H1 (cell line): ENCODE results near the gene ASPRV1. TPM values are rescaled to one million over a fixed set of nuclear protein-coding genes. Genes with fewer than 3 reads are reported as not detected.
A peak's percentile ranks its signal among the peaks of the same experiment; 100 is the strongest.

Source experiments
- CTCF ChIA-PET: fragments of 300-600 bp; sonication (Branson Sonifier 250); formaldehyde crosslinking; loops from one replicate; lab custom pipeline; 2021; ENCODE audit not compliant: partially characterized antibody; lab: Charles Lee
- POLR2A ChIA-PET: fragments of 300-600 bp; sonication (Branson Sonifier 250); formaldehyde crosslinking; loops from one replicate; lab custom pipeline; 2021; ENCODE audit warnings: inconsistent platforms; ENCODE audit not compliant: partially characterized antibody; lab: Charles Lee
- DNase-seq, 2 experiments: peaks; one replicate each; pipeline versions ENCODE4 v3.0.0 to v3.0.0-alpha.2; 2010 to 2022; ENCODE audit warnings: low spot score in 2 of 2, low read depth in 1 of 2, mixed read lengths in 1 of 2
- FAIRE-seq: peaks from 2 replicates; lab custom pipeline; 2011; peaks lifted over from hg19 to GRCh38; lab: Jason Lieb, UNC
- H2AFZ ChIP-seq: 2 replicates; pipeline ENCODE4 v1.8.1; 2012; ENCODE audit warnings: low read length, inconsistent platforms
- H2AK5ac ChIP-seq: 2 replicates; pipeline ENCODE4 v1.6.1; 2013; ENCODE audit warnings: low read depth, low read length
- H2BK120ac ChIP-seq: replicated peaks from 2 replicates; pipeline ENCODE3; 2013; ENCODE audit warnings: low read depth, low read length, inconsistent platforms
- H2BK12ac ChIP-seq: 2 replicates; pipeline ENCODE4 v1.6.1; 2013; ENCODE audit warnings: low read depth, low read length
- H2BK15ac ChIP-seq: 2 replicates; pipeline ENCODE4 v1.6.1; 2013; ENCODE audit warnings: low read length
- H2BK20ac ChIP-seq: 2 replicates; pipeline ENCODE4 v1.6.1; 2013; ENCODE audit warnings: low read length
- H2BK5ac ChIP-seq: 2 replicates; pipeline ENCODE4 v1.6.1; 2013; ENCODE audit warnings: low read depth, low read length
- H3K14ac ChIP-seq: 2 replicates; pipeline ENCODE4 v1.6.1; 2013; ENCODE audit warnings: inconsistent platforms; ENCODE audit not compliant: insufficient read length
- H3K18ac ChIP-seq: 2 replicates; pipeline ENCODE4 v1.6.1; 2013; ENCODE audit warnings: low read length; ENCODE audit errors: extremely low read depth
- H3K23ac ChIP-seq: 2 replicates; pipeline ENCODE4 v1.6.1; 2013; ENCODE audit warnings: inconsistent platforms; ENCODE audit not compliant: insufficient read length
- H3K23me2 ChIP-seq: 2 replicates; pipeline ENCODE4 v1.6.1; 2013; ENCODE audit warnings: low read depth, low read length
- H3K27ac ChIP-seq: 2 replicates; pipeline ENCODE4 v1.6.1; 2011; ENCODE audit warnings: low read depth, low read length, inconsistent platforms
- H3K27me3 ChIP-seq, 4 experiments: replicated peaks in 1 of 4; 1 replicate in 1 of 4; 2 replicates in 3 of 4; pipeline versions ENCODE4 v1.6.1 to v1.8.1; 2011 to 2013; ENCODE audit warnings: low read length in 3 of 4, mild to moderate bottlenecking in 3 of 4, inconsistent platforms in 2 of 4, mixed read lengths in 2 of 4, moderate library complexity in 1 of 4; ENCODE audit not compliant: control insufficient read depth in 3 of 4, insufficient read depth in 3 of 4; ENCODE audit errors: extremely low read depth in 1 of 4
- H3K36me3 ChIP-seq, 4 experiments: 2 replicates each; pipeline versions ENCODE4 v1.6.1 to v1.8.1; 2011 to 2013; ENCODE audit warnings: mild to moderate bottlenecking in 4 of 4, low read length in 3 of 4, moderate library complexity in 2 of 4, control low read depth in 1 of 4, inconsistent platforms in 1 of 4; ENCODE audit not compliant: insufficient read depth in 4 of 4, control insufficient read depth in 2 of 4
- H3K4ac ChIP-seq: replicated peaks from 2 replicates; pipeline ENCODE3; 2013; ENCODE audit warnings: low read length, low read depth, mixed read lengths, inconsistent platforms; ENCODE audit not compliant: insufficient read length
- H3K4me1 ChIP-seq, 4 experiments: replicated peaks in 1 of 4; 1 replicate in 1 of 4; 2 replicates in 3 of 4; pipeline versions ENCODE4 v1.6.1 to v1.8.1; 2011 to 2013; ENCODE audit warnings: low read length in 3 of 4, inconsistent platforms in 2 of 4, mixed read lengths in 1 of 4; ENCODE audit not compliant: insufficient read depth in 4 of 4, control insufficient read depth in 3 of 4
- H3K4me2 ChIP-seq, 2 experiments: 2 replicates each; pipeline versions ENCODE4 v1.6.1 to v1.8.1; 2011 to 2013; ENCODE audit warnings: low read depth in 2 of 2, low read length in 2 of 2, control low read depth in 1 of 2, inconsistent platforms in 1 of 2, mild to moderate bottlenecking in 1 of 2; ENCODE audit not compliant: insufficient read depth in 1 of 2
- H3K4me3 ChIP-seq, 4 experiments: fragments of 200-600, 300-600 bp in 1 of 4; sonication (generic), shearing (Covaris generic), sonication (Bioruptor Twin) in 1 of 4; 2 replicates each; pipeline versions ENCODE4 v1.5.1 to v1.8.1; 2011 to 2016; ENCODE audit warnings: low read length in 4 of 4, low read depth in 3 of 4, control low read depth in 2 of 4, inconsistent platforms in 2 of 4, mild to moderate bottlenecking in 2 of 4, mixed read lengths in 1 of 4, moderate library complexity in 1 of 4; ENCODE audit not compliant: insufficient read depth in 2 of 4; ENCODE audit errors: extremely low read depth in 1 of 4
- H3K56ac ChIP-seq: replicated peaks from 2 replicates; pipeline ENCODE3; 2013; ENCODE audit warnings: low read depth, mild to moderate bottlenecking, mixed read lengths, low read length, inconsistent platforms; ENCODE audit not compliant: insufficient read length
- H3K79me1 ChIP-seq: 2 replicates; pipeline ENCODE4 v1.6.1; 2013; ENCODE audit warnings: low read depth, low read length, control low read depth
- H3K79me2 ChIP-seq, 2 experiments: 2 replicates each; pipeline versions ENCODE4 v1.6.1 to v1.8.1; 2012 to 2013; ENCODE audit warnings: low read length in 2 of 2, mild to moderate bottlenecking in 2 of 2, inconsistent platforms in 1 of 2; ENCODE audit not compliant: insufficient read depth in 2 of 2, control insufficient read depth in 1 of 2
- H3K9ac ChIP-seq, 4 experiments: replicated peaks in 1 of 4; 1 replicate in 1 of 4; 2 replicates in 3 of 4; pipeline versions ENCODE4 v1.6.1 to v1.8.1; 2011 to 2013; ENCODE audit warnings: low read depth in 3 of 4, low read length in 3 of 4, control low read depth in 2 of 4, mild to moderate bottlenecking in 2 of 4, moderate library complexity in 2 of 4, inconsistent platforms in 1 of 4; ENCODE audit errors: extremely low read depth in 1 of 4
- H3K9me3 ChIP-seq, 2 experiments: 2 replicates each; pipeline versions ENCODE4 v1.6.1 to v1.8.1; 2012 to 2013; ENCODE audit warnings: mild to moderate bottlenecking in 2 of 2, moderate library complexity in 2 of 2, control low read depth in 1 of 2, inconsistent platforms in 1 of 2, low read depth in 1 of 2, low read length in 1 of 2, mixed read lengths in 1 of 2; ENCODE audit not compliant: insufficient read depth in 2 of 2
- H4K20me1 ChIP-seq, 2 experiments: replicated peaks in 1 of 2; 2 replicates each; pipeline versions ENCODE3 to v1.8.1; 2011 to 2013; ENCODE audit warnings: inconsistent platforms in 2 of 2, low read length in 2 of 2, mild to moderate bottlenecking in 1 of 2; ENCODE audit not compliant: insufficient read depth in 2 of 2, control insufficient read depth in 1 of 2
- H4K5ac ChIP-seq: 2 replicates; pipeline ENCODE4 v1.6.1; 2013; ENCODE audit warnings: low read length, low read depth, mixed read lengths, inconsistent platforms; ENCODE audit not compliant: insufficient read length
- H4K8ac ChIP-seq: 2 replicates; pipeline ENCODE4 v1.8.0; 2013; ENCODE audit warnings: mild to moderate bottlenecking, moderate library complexity, low read length, inconsistent platforms; ENCODE audit not compliant: insufficient read depth; ENCODE audit errors: extremely low read depth
- H4K91ac ChIP-seq: replicated peaks from 2 replicates; pipeline ENCODE3; 2013; ENCODE audit warnings: low read length, mixed read lengths, inconsistent platforms; ENCODE audit not compliant: insufficient read length
- SIX5 ChIP-seq: IDR thresholded peaks from 2 replicates; pipeline ENCODE4 v1.6.1; 2011; ENCODE audit warnings: mild to moderate bottlenecking, low read depth, low read length
- TAF1 ChIP-seq: IDR thresholded peaks from 2 replicates; pipeline ENCODE4 v1.6.1; 2011; ENCODE audit warnings: mild to moderate bottlenecking, low read depth, low read length
- WGBS, 2 experiments: shearing (Covaris generic) in 1 of 2; methylation state at CpG; one replicate each; pipeline versions ENCODE4 v1.1.6 to v1.1.7; 2013 to 2015; ENCODE audit warnings: low lambda C conversion rate in 2 of 2, mixed read lengths in 2 of 2, inconsistent platforms in 1 of 2, low coverage in 1 of 2, missing lambda C conversion rate in 1 of 2; ENCODE audit not compliant: insufficient replicate concordance in 2 of 2, insufficient coverage in 1 of 2, insufficient read length in 1 of 2; ENCODE audit errors: extremely low coverage in 1 of 2, missing lambda C conversion rate in 1 of 2; 5-methylcytosine and 5-hydroxymethylcytosine counted together
- polyA plus RNA-seq, 7 experiments: library from polyadenylated mRNA; depleted of rRNA in 3 of 7; stranded (reverse) in 5 of 7; unstranded in 2 of 7; fragments of >200 nt in 5 of 7; fragments of 200-250 nt in 2 of 7; gene quantifications; 1 replicate in 5 of 7; 2 replicates in 1 of 7; 4 replicates in 1 of 7; pipeline versions ENCODE4 v1.2.1 to v1.2.3, GENCODE V29; 2011 to 2013; ENCODE audit warnings: missing spikeins in 2 of 7, mixed read lengths in 2 of 7
- total RNA-seq: library from RNA; stranded (reverse); fragmentation: NEBNext Ultra II Directional; extraction: Animal tissue kit (Norgen Biotek cat#: 25700); gene quantifications from 2 replicates; pipeline ENCODE4 v1.2.1, GENCODE V29; 2021

The ASPRV1 gene
- total and polyA plus RNA-seq, 2 of the 8 experiments (the other 6 are each of a cell fraction or from before 2014, with no cell fraction given): 0.59 to 0.95 TPM

DNA sequence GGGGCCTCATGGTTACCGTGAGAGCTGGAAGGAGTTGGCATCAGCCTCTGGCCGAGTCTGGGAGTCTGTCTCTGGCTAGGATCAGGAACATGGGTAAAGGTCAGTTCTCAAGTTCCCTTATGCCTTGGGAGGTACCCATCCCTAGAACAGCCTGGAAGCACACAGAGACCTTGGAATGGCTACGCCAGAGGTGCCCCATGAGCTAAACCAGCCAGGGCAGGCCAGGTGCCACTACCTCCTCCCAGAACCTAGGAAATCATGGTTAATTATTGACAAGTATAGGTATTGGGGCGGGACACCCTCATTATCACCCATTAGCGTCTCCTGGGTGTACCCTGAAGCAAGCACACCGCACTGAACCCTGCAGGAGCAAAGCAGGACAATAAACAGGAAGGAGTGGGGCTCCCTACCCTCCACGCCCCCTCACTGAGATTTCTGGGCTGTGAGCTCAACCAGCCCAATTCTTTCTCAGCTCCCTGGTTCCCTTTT, 3.0 kb upstream of the ASPRV1 start:
- H2BK120ac ChIP-seq: no peak overlapping the region
- H2AFZ ChIP-seq: no peak overlapping the region
- no peaks in the 10 kb centered on the region for H3K27me3 ChIP-seq
- H3K18ac ChIP-seq: no peak overlapping the region
- H3K27ac ChIP-seq: no peak overlapping the region
- H3K36me3 ChIP-seq: no peaks in the 10 kb centered on the region
- H3K14ac ChIP-seq: no peak overlapping the region
- H2BK5ac ChIP-seq: peak overlapping the region; percentile 3; the same call in 1 of the 2 replicates
- TF ChIP-seq TAF1: no peak
- TF ChIP-seq SIX5: no peak
- no peaks in the 10 kb centered on the region for H3K79me2 ChIP-seq
- H3K23me2 ChIP-seq: no peaks in the 10 kb centered on the region
- no peak overlapping the region for H3K4me2 ChIP-seq
- DNase-seq: no peak
- no peaks in the 10 kb centered on the region for H3K9me3 ChIP-seq
- H2BK12ac ChIP-seq: no peak overlapping the region
- no peak overlapping the region for H3K4me3 ChIP-seq
- ChIA-PET POLR2A (interaction anchor here (0.6 to 2.6 kb wide), 8 partner anchors 10 to 178 kb away, joined by 3 to 7 read pairs (median 4); no protein-coding TSS in a partner anchor), CTCF (interaction anchor here (1.3 to 1.4 kb wide), 2 partner anchors 20 to 175 kb away, joined by 3 read pairs; no protein-coding TSS in a partner anchor)
- H4K91ac ChIP-seq: no peak overlapping the region
- no peaks in the 10 kb centered on the region for H4K20me1 ChIP-seq
- H3K23ac ChIP-seq: no peak overlapping the region
- no peak overlapping the region for H2BK15ac ChIP-seq
- H2AK5ac ChIP-seq: no peak overlapping the region
- H3K9ac ChIP-seq: no peak overlapping the region
- peaks cover 0 to 7% (median 0%) of the 10 kb centered on the region in 4 experiments; a peak in 1 of 7 replicates for H3K4me1 ChIP-seq
- no peak overlapping the region for H3K4ac ChIP-seq
- 94% methylated on average over 7 of the region's 7 CpGs; no CpG with 5 or more reads in 1 of the 2 experiments for WGBS, 2 experiments
- no peak overlapping the region for H4K8ac ChIP-seq
- FAIRE-seq: no peak
- H3K79me1 ChIP-seq: no peaks in the 10 kb centered on the region
- no peak overlapping the region for H3K56ac ChIP-seq
- H4K5ac ChIP-seq: no peak overlapping the region
- H2BK20ac ChIP-seq: no peak overlapping the region
